ENCODE results near the gene MYBL2. TPM values are rescaled to one million over a fixed set of nuclear protein-coding genes. Genes with fewer than 3 reads are reported as not detected.

The MYBL2 gene
- total RNA-seq, 1 donor = 17.8 TPM

DNA sequence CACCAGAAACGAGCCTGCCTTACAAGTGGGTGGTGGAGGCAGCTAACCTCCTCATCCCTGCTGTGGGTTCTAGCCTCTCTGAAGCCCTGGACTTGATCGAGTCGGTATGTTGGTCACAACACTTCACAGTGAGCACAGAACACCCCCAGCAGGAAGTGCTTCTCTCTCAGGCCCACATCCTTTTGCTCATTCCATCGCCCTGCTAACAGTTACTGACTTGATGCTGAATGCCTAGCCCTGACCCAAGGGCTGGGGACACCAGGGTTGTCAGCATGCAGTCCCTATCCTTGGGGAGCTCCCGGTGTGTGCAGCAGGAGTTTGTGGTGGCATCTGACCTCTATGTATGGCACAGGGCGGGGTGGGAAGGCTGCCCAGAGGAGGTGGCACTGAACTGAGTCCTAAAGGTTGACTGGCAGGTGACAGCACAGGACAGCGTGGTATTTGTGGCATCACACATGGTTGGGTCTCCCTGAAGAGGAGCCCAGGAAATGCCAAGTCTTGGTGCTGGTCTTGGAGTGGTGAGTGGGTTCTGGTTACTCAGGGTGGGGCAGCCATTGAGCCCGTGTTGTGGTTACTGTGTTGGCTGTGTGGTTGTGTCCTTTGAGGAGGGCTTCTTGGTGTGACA is 33.1 kb downstream of the MYBL2 start:
- DNase-seq (ENCODE audit: low read depth) = no peak
- no peak overlapping the region for H3K4me3 ChIP-seq (ENCODE audit: low read depth, low read length)
- TF ChIP-seq CTCF (IDR thresholded peaks at IDR 0.05; ENCODE audit: insufficient read depth, low read length) = no peak

DNA sequence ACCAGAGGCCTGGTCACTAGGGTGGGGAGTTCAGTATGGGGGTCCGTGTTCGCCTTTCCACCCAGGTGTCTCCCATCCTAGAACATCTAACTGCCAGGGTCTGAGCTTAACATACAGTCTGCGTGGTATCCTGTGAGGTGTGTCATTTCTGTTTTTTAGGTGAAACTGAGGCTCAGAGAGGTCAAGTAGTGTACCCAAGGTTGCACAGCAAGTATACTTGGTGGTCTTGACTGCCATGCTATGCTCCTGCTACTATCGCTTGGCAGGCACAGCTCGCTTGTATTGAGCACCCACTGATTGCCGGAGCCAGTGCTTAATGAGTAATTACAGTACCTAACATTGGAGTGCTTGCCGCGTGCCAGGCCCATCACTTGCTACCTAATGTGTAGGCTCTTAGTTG is 33.7 kb downstream of the MYBL2 start:
- no peak for TF ChIP-seq CTCF (IDR thresholded peaks at IDR 0.05; ENCODE audit: insufficient read depth, low read length)
- no peak overlapping the region for H3K4me3 ChIP-seq (ENCODE audit: low read depth, low read length)
- no peak for DNase-seq (ENCODE audit: low read depth)

DNA sequence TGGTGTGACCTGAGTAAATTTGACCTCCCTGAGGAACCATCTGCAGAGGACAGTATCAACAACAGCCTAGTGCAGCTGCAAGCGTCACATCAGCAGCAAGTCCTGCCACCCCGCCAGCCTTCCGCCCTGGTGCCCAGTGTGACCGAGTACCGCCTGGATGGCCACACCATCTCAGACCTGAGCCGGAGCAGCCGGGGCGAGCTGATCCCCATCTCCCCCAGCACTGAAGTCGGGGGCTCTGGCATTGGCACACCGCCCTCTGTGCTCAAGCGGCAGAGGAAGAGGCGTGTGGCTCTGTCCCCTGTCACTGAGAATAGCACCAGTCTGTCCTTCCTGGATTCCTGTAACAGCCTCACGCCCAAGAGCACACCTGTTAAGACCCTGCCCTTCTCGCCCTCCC is 35.6 kb downstream of the MYBL2 start:
- DNase-seq (ENCODE audit: low read depth) = no peak
- H3K4me3 ChIP-seq (ENCODE audit: low read depth, low read length) = no peak overlapping the region
- TF ChIP-seq CTCF (IDR thresholded peaks at IDR 0.05; ENCODE audit: insufficient read depth, low read length) = no peak

- TF ChIP-seq CTCF (IDR thresholded peaks at IDR 0.05; ENCODE audit: insufficient read depth, low read length) = no peak
- no peak overlapping the region for H3K4me3 ChIP-seq (ENCODE audit: low read depth, low read length)
- no peak for DNase-seq (ENCODE audit: low read depth)
These were observed 43.6 kb downstream of the MYBL2 start for GRCh38 chr20:43710370-43711044.

GRCh38 chr20:43711098-43711654 is 44.3 kb downstream of the MYBL2 start:
- DNase-seq (ENCODE audit: low read depth) = no peak
- TF ChIP-seq CTCF (IDR thresholded peaks at IDR 0.05; ENCODE audit: insufficient read depth, low read length) = no peak
- no peak overlapping the region for H3K4me3 ChIP-seq (ENCODE audit: low read depth, low read length)

GRCh38 chr20:43715044-43715443 is 48.1 kb downstream of the MYBL2 start:
- H3K4me3 ChIP-seq (ENCODE audit: low read depth, low read length) = no peak overlapping the region
- DNase-seq (ENCODE audit: low read depth) = no peak
- no peak for TF ChIP-seq CTCF (IDR thresholded peaks at IDR 0.05; ENCODE audit: insufficient read depth, low read length)

All from fibroblast of the aortic adventitia (primary cell).